ENCODE data around the gene CDH13.

DNA sequence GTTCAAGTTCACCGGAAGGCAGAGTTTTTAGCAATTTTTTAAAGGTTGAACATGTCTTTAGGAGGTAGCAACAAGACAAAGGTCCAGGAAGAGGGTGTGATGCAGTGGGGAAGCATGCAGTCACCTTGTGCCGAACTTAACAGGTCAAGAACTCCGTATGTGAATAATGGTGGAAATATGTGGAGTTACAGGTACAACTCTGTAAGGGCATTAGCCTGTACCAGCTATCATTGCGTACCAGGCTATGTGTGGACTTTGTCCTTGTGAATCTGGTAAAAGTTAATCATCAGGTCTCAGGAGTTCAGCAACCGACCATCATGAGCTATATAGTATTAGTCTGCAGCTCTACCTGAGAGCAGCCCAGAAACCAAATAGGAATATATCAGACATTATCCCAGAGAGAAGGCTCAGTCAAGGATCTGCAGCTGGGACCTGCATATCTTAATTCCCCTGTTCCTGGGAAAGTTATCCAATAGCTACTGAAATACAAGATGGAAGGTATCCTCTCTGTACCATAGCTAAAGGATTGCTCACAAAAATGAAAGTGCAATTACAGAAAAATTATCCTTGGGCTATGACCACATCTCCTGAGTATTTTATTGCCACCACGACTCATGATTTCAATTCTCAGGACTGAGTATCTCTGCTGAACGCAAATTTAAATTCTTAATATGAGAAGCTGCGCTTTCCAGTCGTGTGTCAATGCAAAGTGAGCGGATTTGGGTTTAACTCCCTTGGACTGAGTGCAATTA is 469.3 kb downstream of the CDH13 start:
- TF ChIP-seq CTCF (IDR thresholded peaks at IDR 0.05; ENCODE audit: low read length) (no peak), EZH2 (optimal IDR thresholded peaks at IDR 0.05; ENCODE audit: low read depth, low read length) (no peak)
